Bladder microvascular endothelial cell (primary cell): ENCODE results near the gene UBE2S. TPM values are rescaled to one million over a fixed set of nuclear protein-coding genes. Genes with fewer than 3 reads are reported as not detected.

Source experiments
- total RNA-seq: library from RNA; depleted of rRNA; stranded (reverse); fragments of >200 nt; gene quantifications from 2 replicates; pipeline ENCODE4 v1.2.3, GENCODE V29; 2014

Gene UBE2S
- total RNA-seq, result 31.8 and 82.4 TPM in 2 replicates

DNA sequence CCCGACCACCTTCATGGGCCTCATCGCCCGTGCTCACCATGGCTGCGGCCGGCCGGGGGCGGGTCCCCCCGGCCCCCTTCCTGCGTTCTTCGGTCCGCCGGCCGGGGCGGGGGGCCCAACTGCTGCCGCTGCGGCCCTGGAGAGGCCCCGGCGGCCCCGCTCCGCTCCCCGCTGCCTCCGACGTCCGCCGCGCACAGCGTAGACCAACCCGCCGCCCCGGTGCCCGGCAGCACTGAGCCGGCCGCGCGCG lies at the start of gene UBE2S:
Gene UBE2S, minus strand, starts transcription at position 239 of the 250 bp plus-strand sequence. Its CDS starts 199 bp downstream, at position 40.

DNA sequence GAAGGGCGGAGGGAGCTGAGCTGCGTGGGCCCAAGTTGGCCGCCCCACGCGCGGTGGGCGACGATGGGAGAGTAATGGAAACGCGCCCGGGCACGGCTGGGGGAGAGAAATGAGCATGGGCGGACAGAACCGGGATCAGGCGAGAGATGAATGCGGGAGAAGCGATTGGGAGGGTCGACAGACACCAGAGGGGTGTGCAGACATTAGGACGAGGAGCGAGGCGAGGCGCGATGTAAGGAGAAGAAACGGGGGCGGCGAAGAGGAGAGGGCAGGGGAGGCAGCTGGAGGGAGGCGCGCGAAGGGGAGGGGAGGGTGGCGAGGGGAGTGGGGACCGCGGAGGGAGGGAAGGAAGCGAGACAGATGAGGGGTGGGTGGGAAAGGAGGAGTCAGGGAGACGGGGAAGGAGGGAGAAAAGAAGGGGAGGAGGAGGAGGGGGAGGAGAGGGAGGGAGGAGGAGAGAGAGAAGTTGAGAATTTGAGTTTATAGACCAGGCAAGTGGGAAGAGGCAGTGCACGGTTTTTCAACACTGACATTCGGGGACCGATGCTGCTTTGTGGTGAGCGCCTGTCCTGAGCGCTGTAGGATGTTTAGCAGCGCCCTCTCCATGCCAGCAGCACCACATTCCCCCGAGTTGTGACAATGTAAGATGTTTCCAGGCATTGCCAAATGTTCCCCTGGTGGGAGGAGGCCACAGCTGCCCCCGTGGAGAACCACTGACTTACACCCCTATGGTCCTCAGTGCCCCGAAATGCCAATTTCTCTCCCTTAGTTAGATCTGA lies 35.6 kb upstream of the UBE2S start, which contains the start of gene SHISA7:
Gene SHISA7, minus strand, starts transcription at position 256 of the 779 bp plus-strand sequence. CDS start 437 bp downstream, outside the sequence.

DNA sequence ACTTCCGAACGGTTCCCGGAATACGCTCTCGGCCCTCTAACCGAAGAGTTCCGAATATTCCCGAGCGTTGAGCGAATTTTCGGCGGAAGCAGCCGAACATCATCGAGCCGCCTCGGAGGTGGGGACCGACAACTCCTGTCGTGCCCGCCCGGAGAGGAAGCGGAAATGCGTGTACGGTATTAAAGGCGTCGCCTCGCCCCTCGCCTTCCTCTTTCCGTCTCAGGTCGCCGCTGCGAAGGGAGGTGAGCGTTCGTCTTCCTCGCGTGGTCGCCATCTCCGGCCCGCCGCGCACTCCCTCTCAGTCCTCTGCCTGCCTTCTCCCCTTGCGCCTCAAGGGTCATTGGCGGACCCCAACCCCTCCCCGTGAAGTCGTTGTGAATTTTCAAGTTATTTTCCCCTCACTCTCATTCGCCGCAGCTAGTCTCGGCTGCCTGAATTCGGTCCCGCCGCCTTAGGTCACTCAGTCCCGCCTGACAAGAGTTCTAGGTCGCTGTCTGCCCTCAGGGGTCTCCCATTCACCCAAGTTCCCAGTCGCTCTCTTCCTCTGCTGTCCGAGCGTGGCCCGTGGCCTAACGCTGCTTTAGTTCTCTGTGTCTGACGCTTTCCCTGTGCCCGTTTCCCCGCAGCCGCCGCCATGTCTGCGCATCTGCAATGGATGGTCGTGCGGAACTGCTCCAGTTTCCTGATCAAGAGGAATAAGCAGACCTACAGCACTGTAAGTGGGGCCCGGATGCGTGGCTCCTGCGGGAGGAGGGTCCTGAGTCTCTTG lies 21.7 kb downstream of the UBE2S start, which contains the start of gene RPL28:
Gene RPL28, plus strand, starts transcription at position 209 of the 769 bp plus-strand sequence. Its CDS starts 426 bp downstream, at position 635.

DNA sequence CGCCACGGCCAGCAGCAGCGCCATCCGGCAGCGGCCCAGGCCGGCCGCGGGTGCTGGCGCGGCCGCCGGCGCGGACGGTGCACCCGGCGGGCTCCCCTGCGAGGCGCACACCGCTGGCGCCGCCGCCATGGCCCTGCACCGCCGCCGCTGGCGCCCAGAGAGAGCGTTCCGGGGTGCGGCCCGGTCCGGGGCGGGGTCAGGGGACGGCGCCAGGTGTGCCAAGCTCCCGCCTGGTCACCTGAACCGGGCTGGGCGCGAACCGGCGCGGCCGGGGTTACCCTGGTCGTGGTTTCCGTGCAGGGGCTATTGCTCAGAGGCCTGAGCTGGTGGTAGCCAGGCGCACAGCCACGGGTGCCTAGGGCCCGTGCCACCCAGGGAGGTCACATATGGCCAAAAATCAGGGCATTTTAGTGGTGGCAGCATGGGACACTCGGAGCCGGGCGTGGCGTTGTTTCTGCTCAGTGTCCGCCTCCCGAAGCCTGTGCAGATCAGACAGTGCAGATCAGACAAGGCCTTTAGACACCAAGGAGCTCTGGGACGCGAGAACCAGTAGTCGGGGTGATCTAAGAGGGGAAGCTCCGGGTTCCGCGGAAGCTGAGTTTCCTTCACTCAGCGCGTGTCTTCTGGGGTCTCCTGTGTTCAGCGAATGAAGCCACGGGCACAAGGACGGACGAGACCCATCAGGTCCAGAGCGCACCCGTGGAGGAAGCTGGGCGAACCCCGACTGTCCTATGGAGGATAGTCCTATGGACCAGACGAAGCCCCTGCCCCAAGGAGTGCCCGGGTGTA lies 23.3 kb downstream of the UBE2S start, which contains the start of gene TMEM238:
Gene TMEM238, minus strand, starts transcription at position 162 of the 789 bp plus-strand sequence. Its CDS starts 33 bp downstream, at position 129.

DNA sequence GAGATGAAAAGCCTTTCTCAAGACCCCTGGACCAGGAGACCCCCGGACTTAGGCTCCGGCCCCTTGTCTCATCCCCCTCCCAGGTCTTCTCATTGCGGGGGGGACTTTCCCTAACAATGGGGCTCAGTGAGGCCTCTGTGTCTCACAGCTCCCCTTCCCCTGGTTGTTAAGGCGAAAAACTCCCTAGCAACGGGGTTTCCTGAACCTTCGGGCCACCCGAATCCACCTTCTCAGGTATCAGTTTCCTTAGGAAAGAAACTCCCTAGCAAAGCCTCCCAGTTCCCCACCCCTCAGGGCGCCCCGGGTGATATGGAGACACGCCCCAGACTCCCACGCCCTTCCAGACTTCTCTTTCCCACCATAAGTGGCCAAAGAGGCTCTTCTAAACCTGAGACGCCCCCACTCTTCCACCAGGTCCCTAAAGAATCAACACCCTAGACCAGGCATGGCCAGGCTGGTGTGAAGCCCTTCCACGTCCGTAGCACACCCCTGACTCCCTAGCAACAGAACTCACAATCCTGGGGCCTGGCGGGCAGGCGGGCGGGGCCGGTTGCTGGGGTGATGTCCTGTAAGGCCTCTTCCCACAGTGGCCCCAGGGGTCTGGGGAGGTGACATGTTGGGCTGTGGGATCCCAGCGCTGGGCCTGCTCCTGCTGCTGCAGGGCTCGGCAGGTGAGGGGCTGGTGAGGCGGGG lies 31.2 kb downstream of the UBE2S start, which contains the start of gene TMEM190:
Gene TMEM190, plus strand, starts transcription at position 586 of the 693 bp plus-strand sequence. Its CDS starts 28 bp downstream, at position 614.

DNA sequence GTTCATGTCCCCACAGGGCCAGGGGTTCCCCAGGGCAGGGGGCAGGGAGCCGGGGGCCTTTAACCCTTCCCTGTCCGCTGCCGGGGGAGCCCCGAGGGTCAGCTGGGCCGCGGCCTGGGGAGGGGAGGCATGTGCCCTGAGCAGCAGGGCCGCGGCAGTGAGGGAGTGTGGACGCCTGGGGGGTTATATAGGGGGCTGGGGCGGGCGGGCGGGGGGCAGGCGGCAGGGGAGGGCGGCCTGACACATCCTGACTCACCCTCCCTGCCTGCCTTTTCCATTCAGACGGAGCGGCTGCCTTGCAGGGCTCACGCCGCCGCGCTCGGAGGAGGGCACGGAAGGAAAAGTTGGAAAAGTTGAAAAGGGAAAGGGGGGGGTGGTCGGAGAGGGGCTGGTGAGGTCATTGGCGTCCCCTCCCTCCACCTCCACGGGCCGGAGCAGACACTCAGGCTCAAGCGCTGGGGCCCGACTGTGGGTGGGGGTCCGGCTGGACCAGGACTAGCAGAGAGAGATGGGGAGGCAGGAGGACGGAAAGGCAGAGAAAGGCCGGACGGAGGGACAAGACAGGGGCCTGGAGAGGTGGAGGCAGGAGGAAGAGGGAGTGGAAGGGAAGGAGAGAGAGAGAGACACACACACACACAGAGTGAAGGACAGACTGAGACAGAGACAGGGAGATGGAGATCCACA lies 37.1 kb downstream of the UBE2S start, which contains the start of gene IL11:
Gene IL11, minus strand, starts transcription at position 159 of the 684 bp plus-strand sequence. Its CDS starts 153 bp downstream, at position 6.

DNA sequence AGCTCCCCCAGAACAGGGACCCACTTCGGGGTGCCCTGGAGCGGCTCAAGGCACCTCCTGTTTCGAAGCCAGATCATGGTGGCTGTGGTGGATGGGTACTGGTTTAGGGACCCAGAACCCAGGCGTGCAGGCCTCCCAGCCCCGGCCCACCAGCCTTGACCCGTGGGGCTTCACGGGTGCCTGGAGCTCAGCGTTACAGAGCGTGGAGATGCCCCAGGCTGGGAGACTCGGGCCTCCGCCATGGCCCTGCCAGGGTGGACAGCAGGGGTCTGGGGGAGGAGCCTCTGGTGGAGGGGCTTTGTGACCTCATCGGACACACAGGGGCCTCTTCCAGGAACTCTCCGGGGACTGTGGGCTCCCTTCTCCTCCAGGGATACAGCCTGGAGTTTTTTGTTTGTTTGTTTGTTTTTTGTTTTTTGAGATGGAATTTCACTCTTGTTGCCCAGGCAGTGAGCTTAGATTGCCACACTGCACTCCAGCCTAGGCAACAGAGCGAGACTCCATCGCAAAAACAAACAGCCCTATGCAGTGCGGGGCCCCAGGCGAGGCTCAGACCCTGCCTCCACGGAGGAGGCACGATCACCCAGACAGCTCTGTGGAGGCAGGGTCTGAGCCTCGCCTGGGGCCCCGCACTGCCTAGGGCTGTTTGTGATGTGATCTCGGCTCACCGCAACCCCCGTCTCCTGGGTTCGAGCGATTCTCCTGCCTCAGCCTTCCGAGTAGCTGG lies 44.4 kb downstream of the UBE2S start, which contains the start of gene GARIN5B:
Gene GARIN5B, minus strand, starts transcription at position 271 of the 727 bp plus-strand sequence. Its CDS starts 194 bp downstream, at position 77.

DNA sequence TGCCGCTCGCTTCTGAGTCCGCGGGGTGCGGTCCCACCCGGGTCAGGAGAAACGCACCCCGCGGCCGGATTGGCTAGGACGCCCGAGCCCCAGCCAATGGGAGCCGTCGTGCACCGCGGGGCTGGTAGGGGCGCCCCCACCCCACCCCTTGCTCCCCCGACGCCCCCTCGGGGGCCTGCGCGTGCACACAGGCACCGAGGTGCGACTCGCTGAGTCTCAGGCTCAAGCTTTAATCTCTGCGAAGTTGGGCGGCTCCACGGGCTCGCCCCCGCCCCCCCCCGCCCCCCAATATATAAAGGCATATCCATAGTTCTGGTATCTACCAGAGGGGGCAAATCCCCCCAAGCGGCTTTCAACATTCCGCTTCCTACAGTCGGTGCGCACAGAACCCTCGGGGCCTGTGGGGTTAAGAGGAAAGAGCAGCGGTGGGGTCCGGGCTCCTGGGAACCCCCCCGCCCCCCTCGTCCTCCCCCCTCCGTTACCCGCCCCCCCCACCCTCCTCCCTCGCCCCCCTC lies 52.8 kb downstream of the UBE2S start, which contains the start of gene COX6B2:
Gene COX6B2, minus strand, starts transcription at position 22 of the 515 bp plus-strand sequence. CDS start 198 bp downstream, outside the sequence.

Other genes starting within 250 kb of the UBE2S start
- 0.16 and 0.19 TPM in 2 replicates for gene DNAAF3, start 241.2 kb downstream of the UBE2S start, total RNA-seq
- gene SYT5, start 227.5 kb downstream of the UBE2S start, total RNA-seq, result not detected in 2 replicates
- 0.25 and 0.65 TPM in 2 replicates for gene PTPRH, start 198.3 kb downstream of the UBE2S start, total RNA-seq
- gene TMEM86B, start 179.0 kb downstream of the UBE2S start, total RNA-seq, result 0.32 and 1.0 TPM in 2 replicates
- gene PPP6R1, start 148.8 kb downstream of the UBE2S start, total RNA-seq, result 20.4 and 44.2 TPM in 2 replicates
- 21.5 and 23.5 TPM in 2 replicates for gene HSPBP1, start 127.7 kb downstream of the UBE2S start, total RNA-seq
- gene BRSK1, start 123.8 kb downstream of the UBE2S start, total RNA-seq, result 0.49 and 0.82 TPM in 2 replicates
- gene TMEM150B, start 82.4 kb downstream of the UBE2S start, total RNA-seq, result not detected in 2 replicates
- gene KMT5C, start 67.9 kb downstream of the UBE2S start, total RNA-seq, result 3.9 and 6.2 TPM in 2 replicates
- gene COX6B2, start 53.1 kb downstream of the UBE2S start, total RNA-seq, result not detected in 2 replicates
- gene GARIN5B, start 44.5 kb downstream of the UBE2S start, total RNA-seq, result not detected in 2 replicates
- gene IL11, start 37.3 kb downstream of the UBE2S start, total RNA-seq, result under 0.01 TPM in 1 of 2 replicates, not detected in the other
- not detected in 2 replicates for gene TMEM190, start 31.0 kb downstream of the UBE2S start, total RNA-seq
- gene TMEM238, start 23.5 kb downstream of the UBE2S start, total RNA-seq, result not detected in 2 replicates
- 170 and 234 TPM in 2 replicates for gene RPL28, start 21.9 kb downstream of the UBE2S start, total RNA-seq
- gene SHISA7, start 35.5 kb upstream of the UBE2S start, total RNA-seq, result not detected in 2 replicates
- gene ISOC2, start 53.9 kb upstream of the UBE2S start, total RNA-seq, result 38.4 and 40.0 TPM in 2 replicates
- not detected in 2 replicates for gene C19orf85, start 57.0 kb upstream of the UBE2S start, total RNA-seq
- 0.81 and 1.8 TPM in 2 replicates for gene ZNF628, start 68.8 kb upstream of the UBE2S start, total RNA-seq
- 9.4 and 9.8 TPM in 2 replicates for gene NAT14, start 77.4 kb upstream of the UBE2S start, total RNA-seq
- gene SSC5D, start 80.6 kb upstream of the UBE2S start, total RNA-seq, result 0.16 and 0.31 TPM in 2 replicates
- gene SBK2, start 129.3 kb upstream of the UBE2S start, total RNA-seq, result not detected in 2 replicates
- 0.13 and 0.16 TPM in 2 replicates for gene SBK3, start 137.8 kb upstream of the UBE2S start, total RNA-seq
- gene ZNF579, start 173.1 kb upstream of the UBE2S start, total RNA-seq, result 2.1 and 3.0 TPM in 2 replicates
- 1.3 and 3.1 TPM in 2 replicates for gene FIZ1, start 191.7 kb upstream of the UBE2S start, total RNA-seq
- 9.5 and 10.5 TPM in 2 replicates for gene ZNF524, start 192.5 kb upstream of the UBE2S start, total RNA-seq
- 0.97 and 1.5 TPM in 2 replicates for gene ZNF865, start 197.9 kb upstream of the UBE2S start, total RNA-seq
- gene ZNF784, start 216.8 kb upstream of the UBE2S start, total RNA-seq, result 3.9 and 4.7 TPM in 2 replicates
- 1.5 and 2.9 TPM in 2 replicates for gene ZNF580, start 233.2 kb upstream of the UBE2S start, total RNA-seq
- 11.5 and 18.0 TPM in 2 replicates for gene ZNF581, start 235.9 kb upstream of the UBE2S start, total RNA-seq
- 5.3 and 11.0 TPM in 2 replicates for gene CCDC106, start 240.4 kb upstream of the UBE2S start, total RNA-seq
- 94.9 and 152 TPM in 2 replicates for gene U2AF2, start 247.2 kb upstream of the UBE2S start, total RNA-seq